ENCODE measurements around the gene TPH2. TPM values are rescaled to one million over a fixed set of nuclear protein-coding genes. Genes with fewer than 3 reads are reported as not detected.

The TPH2 gene
- total and polyA plus RNA-seq, 9 of the 15 experiments (the other 6 are each of a cell fraction or from before 2014, with no cell fraction given) = 0.06 to 0.28 (median 0.14) TPM; not detected in 4

- TF ChIP-seq ZNF280B (CRISPR knock-in tag; IDR thresholded peaks at IDR 0.05) (no peak), CHCHD3 (CRISPR knock-in tag; IDR thresholded peaks at IDR 0.05) (no peak)
Observed at GRCh38 chr12:72037006-72037795, 98.6 kb downstream of the TPH2 start (continued).

GRCh38 chr12:72041811-72042210 is 103.2 kb downstream of the TPH2 start:
- POLR2A ChIA-PET = no interaction called here
- CTCF ChIA-PET (ENCODE audit: low intra/inter-chr PET ratio) = no interaction called here
- TF ChIP-seq BRCA1 (IDR thresholded peaks at IDR 0.05) = no peak
- no peak for TF ChIP-seq BRCA1 (CRISPR knock-in tag; IDR thresholded peaks at IDR 0.05)
- no peak for TF ChIP-seq UBTF (IDR thresholded peaks at IDR 0.05; ENCODE audit: borderline replicate concordance in 1 of 2, low read depth in 2 of 2, low read length in 2 of 2)
- TF ChIP-seq NCOA1 (IDR thresholded peaks at IDR 0.05; ENCODE audit: low read depth) = no peak
- no peak for TF ChIP-seq CCAR2 (IDR thresholded peaks at IDR 0.05; ENCODE audit: low read depth, low read length)
- no peak for TF ChIP-seq PTRF (tag; IDR thresholded peaks at IDR 0.05)
- TF ChIP-seq BHLHE40 (IDR thresholded peaks at IDR 0.05; ENCODE audit: low read length) = no peak
- no peak for TF ChIP-seq KLF6 (CRISPR knock-in tag; IDR thresholded peaks at IDR 0.05; ENCODE audit: borderline replicate concordance)

More at GRCh38 chr12:72041811-72042210, 103.2 kb downstream of the TPH2 start:
- Histone ChIP-seq H2AFZ (ENCODE audit: low read depth, low read length) (no peak overlapping the region), H3K27ac (ENCODE audit: extremely low read depth, low read depth, low read length) (no peak overlapping the region), H3K79me2 (ENCODE audit: control insufficient read depth, insufficient read depth, low read length) (no peaks in the 10 kb centered on the region), H3K4me1 (replicated peaks in 1 of 2; ENCODE audit: control insufficient read depth in 2 of 2, insufficient read depth in 2 of 2, low read length in 2 of 2) (no peaks in the 10 kb centered on the region), H3K27me3 (ENCODE audit: control insufficient read depth in 2 of 2, insufficient read depth in 2 of 2, low read length in 2 of 2) (no peaks in the 10 kb centered on the region), H4K20me1 (replicated peaks; ENCODE audit: control insufficient read depth, insufficient read depth, low read length) (no peaks in the 10 kb centered on the region), H3K9ac (ENCODE audit: insufficient read depth in 1 of 2, low read depth in 2 of 2, low read length in 2 of 2) (no peak overlapping the region), H3K36me3 (ENCODE audit: control insufficient read depth, insufficient read depth, low read length) (no peaks in the 10 kb centered on the region), H3K9me3 (replicated peaks; ENCODE audit: control insufficient read depth, insufficient read depth, low read depth, low read length) (no peaks in the 10 kb centered on the region), H3K4me2 (ENCODE audit: insufficient read depth, low read length) (no peak overlapping the region), H3K9me1 (ENCODE audit: control insufficient read depth, insufficient read depth, low read length) (no peaks in the 10 kb centered on the region), H3K4me3 (no peak overlapping the region)
- 0% methylated on average over 2 of the region's 2 CpGs for WGBS (ENCODE audit: insufficient coverage, low coverage, missing lambda C conversion rate)
- ATAC-seq (no peak), FAIRE-seq (no peak), DNase-seq (ENCODE audit: extremely low read depth in 1 of 4, low spot score in 3 of 4) (no peak)
- no TSS peak for BruUV-seq (replicated peaks)
- intact Hi-C loops (cut with micrococcal nuclease) (no loop called here), in situ Hi-C loops (cut with MboI) (no loop called here)

Measured in K562 (cell line).